K562 (cell line): ENCODE data around the gene LSM12. TPM values are rescaled to one million over a fixed set of nuclear protein-coding genes. Genes with fewer than 3 reads are reported as not detected.

Source experiments
- ARID4B ChIP-seq: sonication (generic); formaldehyde crosslinking; IDR thresholded peaks from 2 replicates; pipeline ENCODE4 v1.8.0; 2022; ENCODE audit warnings: mild to moderate bottlenecking, missing genetic modification reagents
- E2F3 ChIP-seq: fragments of 250-450 bp; sonication (Bioruptor Pico); IDR thresholded peaks from 2 replicates; pipeline ENCODE4 v1.4.0; 2020; ENCODE audit warnings: mild to moderate bottlenecking
- HLTF ChIP-seq: fragments of 450-650 bp; IDR thresholded peaks from 2 replicates; pipeline ENCODE4 v1.6.1; 2016
- MBD2 ChIP-seq: sonication (generic); IDR thresholded peaks from 2 replicates; pipeline ENCODE4 v1.6.1; 2016; ENCODE audit warnings: low read depth, borderline replicate concordance
- NCOA4 ChIP-seq: fragments of 450-650 bp; IDR thresholded peaks from 2 replicates; pipeline ENCODE4 v1.6.1; 2018; ENCODE audit warnings: mild to moderate bottlenecking; ENCODE audit not compliant: partially characterized antibody
- NFIX ChIP-seq: fragments of 250-450 bp; sonication (Bioruptor Pico); IDR thresholded peaks from 2 replicates; pipeline ENCODE4 v1.4.0; 2020; ENCODE audit warnings: low read depth, mild to moderate bottlenecking, moderate library complexity
- PTRF ChIP-seq: fragments of 450-650 bp; IDR thresholded peaks from 2 replicates; pipeline ENCODE4 v1.6.1; 2016; ENCODE audit warnings: mild to moderate bottlenecking, missing genetic modification characterization, missing compliant biosample characterization
- RB1 ChIP-seq: fragments of 450-650 bp; IDR thresholded peaks from 2 replicates; pipeline ENCODE4 v1.6.1; 2017; ENCODE audit warnings: low read depth, mild to moderate bottlenecking
- RNF219 ChIP-seq: fragments of 250-450 bp; sonication (Bioruptor Pico); IDR thresholded peaks from 2 replicates; pipeline ENCODE4 v1.5.0; 2022; ENCODE audit warnings: mild to moderate bottlenecking
- SMARCE1 ChIP-seq: fragments of 450-650 bp; IDR thresholded peaks from 2 replicates; pipeline ENCODE4 v1.7.1; 2016; ENCODE audit warnings: mild to moderate bottlenecking
- SRSF9 ChIP-seq: fragments of 200-400 bp; formaldehyde crosslinking; IDR thresholded peaks from 2 replicates; pipeline ENCODE4 v1.6.1; 2017; ENCODE audit warnings: low read depth, low read length, borderline replicate concordance
- TBL1XR1 ChIP-seq, 2 experiments: IDR thresholded peaks; 2 replicates each; pipeline ENCODE4 v1.6.1; 2012; ENCODE audit warnings: improper control_type of control experiment in 2 of 2, low read length in 2 of 2, mild to moderate bottlenecking in 1 of 2
- ZNF518B ChIP-seq: fragments of 250-450 bp; sonication (Bioruptor Pico); IDR thresholded peaks from 2 replicates; pipeline ENCODE4 v1.5.0; 2021; ENCODE audit warnings: mild to moderate bottlenecking, moderate library complexity
- ZNF57 ChIP-seq: fragments of 450-650 bp; formaldehyde crosslinking; IDR thresholded peaks from 2 replicates; pipeline ENCODE4 v1.4.0; 2020; ENCODE audit warnings: mild to moderate bottlenecking, moderate library complexity
- ZNF584 ChIP-seq: fragments of 200-800 bp; sonication (Bioruptor generic); IDR thresholded peaks from 2 replicates; pipeline ENCODE4 v1.6.1; 2016; ENCODE audit warnings: low read depth, mild to moderate bottlenecking, missing genetic modification characterization, missing compliant biosample characterization
- polyA plus RNA-seq, 8 experiments: library from polyadenylated mRNA; depleted of rRNA in 4 of 8; stranded (reverse) in 5 of 8; unstranded in 3 of 8; fragments of >200 nt; fragmentation: Nextera tagmentation in 2 of 8; fragmentation: Illumina TruSeq in 1 of 8; extraction: Ambion mirVana in 2 of 8; extraction: Trizol in 1 of 8; gene quantifications; 2 replicates each; pipeline versions ENCODE4 v1.2.1 to v1.2.3, GENCODE V29; 2011 to 2014; ENCODE audit warnings: inconsistent platforms in 1 of 8, missing spikeins in 1 of 8
- total RNA-seq, 7 experiments: library from RNA; depleted of rRNA in 6 of 7; stranded (reverse); fragments of >200 nt in 6 of 7; fragmentation: Illumina TruSeq in 2 of 7; extraction: Trizol in 2 of 7; gene quantifications; 2 replicates each; pipeline versions ENCODE4 v1.2.1 to v1.2.3, GENCODE V29; 2011 to 2021; ENCODE audit warnings: low replicate concordance in 1 of 7

Gene LSM12
- total and polyA plus RNA-seq, 9 of the 15 experiments (the other 6 are each of a cell fraction or from before 2014, with no cell fraction given), result 53.0 to 258 (median 89.3) TPM

GRCh38 chr17:44095647-44096496 lies 29.4 kb upstream of the LSM12 start (continued):
- TF ChIP-seq RB1, result peak; percentile 25; the same call in 1 of the 2 replicates
- 0 out of 2 replicates have a peak, but pooled peaks have one; percentile 12 for TF ChIP-seq SMARCE1
- peak in 1 of 2 experiments; percentile 69; a peak in 2 of 4 replicates for TF ChIP-seq TBL1XR1 (IDR thresholded peaks at IDR 0.05; ENCODE audit: low read length in 2 of 2)
- TF ChIP-seq MBD2, result 0 out of 2 replicates have a peak, but pooled peaks have one; percentile 7
- no peak for TF ChIP-seq ZNF518B
- no peak for TF ChIP-seq ZNF57
- TF ChIP-seq HLTF, result no peak
- no peak for TF ChIP-seq PTRF (tag)
- no peak for TF ChIP-seq NFIX (CRISPR knock-in tag)
- peak; percentile 46; the same call in 1 of the 2 replicates for TF ChIP-seq ZNF584 (CRISPR knock-in tag)
- no peak for TF ChIP-seq SRSF9
- TF ChIP-seq RNF219 (CRISPR knock-in tag), result no peak
- no peak for TF ChIP-seq NCOA4
- peak; percentile 58; the same call in 1 of the 2 replicates for TF ChIP-seq ARID4B (CRISPR knock-in tag)
- no peak for TF ChIP-seq E2F3
